GM23338 (cell line): ENCODE data around the gene RBBP8. TPM values are rescaled to one million over a fixed set of nuclear protein-coding genes. Genes with fewer than 3 reads are reported as not detected.
A peak's percentile ranks its signal among the peaks of the same experiment; 100 is the strongest.

Experiments used
- ATAC-seq: fragments of 200-7000 bp; cut with Tn5 transposase; 3 replicates; pipeline ENCODE4 v1.9.1; 2020
- DNase-seq: peaks from one replicate; pipeline ENCODE4 v3.0.0-alpha.2; 2015; ENCODE audit warnings: low spot score
- H2AFZ ChIP-seq: fragments of 200-600 bp; sonication (generic); 2 replicates; pipeline ENCODE4 v1.8.0; 2016; ENCODE audit warnings: antibody characterized with exemption, mild to moderate bottlenecking, moderate library complexity
- H3F3A ChIP-seq: fragments of 200-600 bp; sonication (generic); replicated peaks from 2 replicates; pipeline ENCODE4 v1.8.0; 2017; ENCODE audit warnings: antibody characterized with exemption, mixed run types, low read depth
- H3K27ac ChIP-seq: fragments of 200-600 bp; sonication (generic); 2 replicates; pipeline ENCODE4 v1.6.1; 2016; ENCODE audit warnings: low read depth
- H3K27me3 ChIP-seq: fragments of 200-600 bp; sonication (generic); 2 replicates; pipeline ENCODE4 v1.8.0; 2016; ENCODE audit warnings: mild to moderate bottlenecking, mixed run types, moderate library complexity; ENCODE audit not compliant: insufficient read depth
- H3K36me3 ChIP-seq: fragments of 200-600 bp; sonication (generic); 2 replicates; pipeline ENCODE4 v1.8.0; 2016; ENCODE audit warnings: mild to moderate bottlenecking; ENCODE audit not compliant: insufficient read depth
- H3K4me1 ChIP-seq: fragments of 200-600 bp; sonication (generic); 2 replicates; pipeline ENCODE4 v1.8.0; 2016; ENCODE audit warnings: mild to moderate bottlenecking, moderate library complexity; ENCODE audit not compliant: insufficient read depth
- H3K4me2 ChIP-seq: fragments of 200-600 bp; sonication (generic); 2 replicates; pipeline ENCODE4 v1.7.1; 2017; ENCODE audit warnings: mixed run types
- H3K4me3 ChIP-seq: fragments of 200-600 bp; sonication (generic); 2 replicates; pipeline ENCODE4 v1.6.1; 2016; ENCODE audit warnings: mixed run types
- H3K79me2 ChIP-seq: fragments of 200-600 bp; sonication (generic); replicated peaks from 2 replicates; pipeline ENCODE4 v1.8.0; 2017; ENCODE audit warnings: mild to moderate bottlenecking; ENCODE audit not compliant: insufficient read depth
- H3K9me2 ChIP-seq: fragments of 200-600 bp; sonication (generic); 2 replicates; pipeline ENCODE4 v1.8.0; 2017; ENCODE audit not compliant: insufficient read depth
- H4K20me1 ChIP-seq: fragments of 200-600 bp; sonication (generic); replicated peaks from 2 replicates; pipeline ENCODE4 v1.8.0; 2017; ENCODE audit warnings: mild to moderate bottlenecking; ENCODE audit not compliant: insufficient read depth
- H3K27ac Mint-ChIP-seq: 2 replicates; pipeline ENCODE4 v1.8.0; 2020; ENCODE audit warnings: inconsistent platforms, mild to moderate bottlenecking, moderate library complexity, mixed read lengths
- H3K27me3 Mint-ChIP-seq: 3 replicates; pipeline ENCODE4 v1.8.0; 2022; ENCODE audit warnings: low read depth, mild to moderate bottlenecking, moderate library complexity, mixed read lengths, inconsistent platforms; ENCODE audit not compliant: insufficient read depth, poor library complexity
- H3K36me3 Mint-ChIP-seq: 3 replicates; pipeline ENCODE4 v1.8.0; 2021; ENCODE audit warnings: low read depth, mild to moderate bottlenecking, inconsistent platforms, moderate library complexity, mixed read lengths
- H3K4me1 Mint-ChIP-seq: 3 replicates; pipeline ENCODE4 v1.8.0; 2020; ENCODE audit warnings: mild to moderate bottlenecking, inconsistent platforms, mixed read lengths
- H3K4me3 Mint-ChIP-seq: 3 replicates; pipeline ENCODE4 v1.8.0; 2021; ENCODE audit warnings: moderate library complexity, mild to moderate bottlenecking, inconsistent platforms, mixed read lengths
- H3K9me3 Mint-ChIP-seq: 3 replicates; pipeline ENCODE4 v1.8.0; 2020; ENCODE audit warnings: moderate library complexity, mild to moderate bottlenecking, inconsistent platforms, mixed read lengths
- CREB1 ChIP-seq: fragments of 250-450 bp; sonication (Bioruptor Pico); IDR thresholded peaks from 2 replicates; pipeline ENCODE4 v1.5.0; 2020; ENCODE audit warnings: low read depth, mild to moderate bottlenecking, moderate library complexity
- CTCF ChIP-seq, 2 experiments: fragments of 200-600 bp in 1 of 2; sonication (generic) in 1 of 2; conservative IDR thresholded peaks; 2 replicates each; pipeline versions ENCODE4 v1.5.1 to v1.6.1; 2016 to 2017; ENCODE audit warnings: antibody characterized with exemption in 2 of 2, low read depth in 2 of 2, mild to moderate bottlenecking in 2 of 2, moderate library complexity in 1 of 2
- ETS1 ChIP-seq: IDR thresholded peaks from 2 replicates; pipeline ENCODE4 v1.6.1; 2016; ENCODE audit warnings: antibody characterized with exemption
- EZH2 ChIP-seq: fragments of 200-600 bp; sonication (generic); IDR thresholded peaks from one replicate; pipeline ENCODE4 v1.8.0; 2017; ENCODE audit warnings: antibody characterized with exemption, mild to moderate bottlenecking, low read depth; ENCODE audit not compliant: unreplicated experiment
- EZH2phosphoT487 ChIP-seq: fragments of 200-600 bp; sonication (generic); IDR thresholded peaks from one replicate; pipeline ENCODE4 v1.8.1; 2018; ENCODE audit warnings: antibody characterized with exemption; ENCODE audit not compliant: unreplicated experiment
- JUNB ChIP-seq: IDR thresholded peaks from one replicate; pipeline ENCODE4 v1.6.1; 2016; ENCODE audit warnings: antibody characterized with exemption; ENCODE audit not compliant: unreplicated experiment
- NANOG ChIP-seq: IDR thresholded peaks from 2 replicates; pipeline ENCODE4 v1.6.1; 2016; ENCODE audit warnings: antibody characterized with exemption, borderline replicate concordance
- POLR2AphosphoS5 ChIP-seq: IDR thresholded peaks from 2 replicates; pipeline ENCODE4 v1.6.1; 2016; ENCODE audit warnings: antibody characterized with exemption, low read depth
- REST ChIP-seq: IDR thresholded peaks from one replicate; pipeline ENCODE4 v1.6.1; 2018; ENCODE audit warnings: antibody characterized with exemption; ENCODE audit not compliant: unreplicated experiment
- STAT1 ChIP-seq: IDR thresholded peaks from one replicate; pipeline ENCODE4 v1.6.1; 2016; ENCODE audit warnings: antibody characterized with exemption; ENCODE audit not compliant: unreplicated experiment
- ZNF114 ChIP-seq: fragments of 250-450 bp; sonication (Bioruptor Pico); IDR thresholded peaks from 2 replicates; pipeline ENCODE4 v1.5.0; 2020; ENCODE audit warnings: mild to moderate bottlenecking, moderate library complexity
- ZNF331 ChIP-seq: fragments of 250-450 bp; sonication (Bioruptor Pico); IDR thresholded peaks from 2 replicates; pipeline ENCODE4 v1.5.0; 2020; ENCODE audit warnings: low read depth, mild to moderate bottlenecking, moderate library complexity
- ZNF462 ChIP-seq: fragments of 250-450 bp; sonication (Bioruptor Pico); IDR thresholded peaks from 2 replicates; pipeline ENCODE4 v1.5.0; 2020; ENCODE audit warnings: mild to moderate bottlenecking, moderate library complexity
- polyA plus RNA-seq: library from polyadenylated mRNA; unstranded; fragments of >200 nt; fragmentation: Nextera tagmentation; extraction: Ambion mirVana; gene quantifications from 2 replicates; pipeline ENCODE4 v1.2.1, GENCODE V29; 2016
- total RNA-seq: library from RNA; depleted of rRNA; stranded (reverse); fragments of >200 nt; shearing (Covaris generic); gene quantifications from 2 replicates; pipeline ENCODE4 v1.2.3, GENCODE V29; 2014

The RBBP8 gene
- total and polyA plus RNA-seq, 2 experiments from 2014 or later: 53.3 to 55.6 TPM

- ATAC-seq: no peak
- Mint-ChIP-seq H3K4me3 (no peak overlapping the region), H3K9me3 (no peaks in the 10 kb centered on the region; the same call in 2 of the 3 replicates), H3K36me3 (peaks cover 22% of the 10 kb centered on the region), H3K27ac (peak overlapping the region; percentile 25; the same call in 1 of the 2 replicates), H3K27me3 (peaks cover 2% of the 10 kb centered on the region), H3K4me1 (peaks cover 10% of the 10 kb centered on the region; the same call in 2 of the 3 replicates)
- H3F3A ChIP-seq: no peaks in the 10 kb centered on the region
- no peak overlapping the region for H3K27ac ChIP-seq
- no peaks in the 10 kb centered on the region for H3K9me2 ChIP-seq
- no peak overlapping the region for H3K4me2 ChIP-seq
- H4K20me1 ChIP-seq: 0 out of 2 replicates have a peak, but pooled peaks cover 4% of the 10 kb centered on the region
- no peaks in the 10 kb centered on the region for H3K27me3 ChIP-seq
- H3K79me2 ChIP-seq: no peaks in the 10 kb centered on the region
- no peaks in the 10 kb centered on the region for H3K36me3 ChIP-seq
- TF ChIP-seq REST: no peak
- no peak for TF ChIP-seq ZNF331
- TF ChIP-seq JUNB: no peak
- no peak for TF ChIP-seq ZNF114 (CRISPR knock-in tag)
- TF ChIP-seq STAT1: no peak
- TF ChIP-seq ZNF462 (CRISPR knock-in tag): no peak
- no peak for TF ChIP-seq POLR2AphosphoS5
- no peak for TF ChIP-seq NANOG
- TF ChIP-seq CTCF (conservative IDR thresholded peaks at IDR 0.05; ENCODE audit: low read depth in 2 of 2): no peak
- no peak for TF ChIP-seq CREB1 (CRISPR knock-in tag)
- no peak for TF ChIP-seq EZH2phosphoT487
- TF ChIP-seq EZH2: no peak
- no peak for TF ChIP-seq ETS1
- DNase-seq: peak; percentile 14
- no peak overlapping the region for H3K4me3 ChIP-seq
- no peak overlapping the region for H2AFZ ChIP-seq
- no peaks in the 10 kb centered on the region for H3K4me1 ChIP-seq
Observed at GRCh38 chr18:22980394-22980793, 47.3 kb downstream of the RBBP8 start.
